H9 (cell line): ENCODE results near the gene SPRR2B. TPM values are rescaled to one million over a fixed set of nuclear protein-coding genes. Genes with fewer than 3 reads are reported as not detected.

Source experiments
- DNase-seq: peaks from one replicate; pipeline ENCODE4 v3.0.0-alpha.2; 2017
- H2AFZ ChIP-seq: one replicate; pipeline ENCODE4 v1.6.1; 2013; ENCODE audit warnings: mild to moderate bottlenecking, low read length, control low read depth, moderate library complexity
- H2AK5ac ChIP-seq: 2 replicates; pipeline ENCODE4 v1.6.1; 2013; ENCODE audit warnings: low read length, control low read depth, mixed read lengths; ENCODE audit not compliant: insufficient read length
- H2BK120ac ChIP-seq: one replicate; pipeline ENCODE4 v1.6.1; 2013; ENCODE audit warnings: low read depth, mild to moderate bottlenecking, low read length, control low read depth, inconsistent platforms; ENCODE audit not compliant: poor library complexity, severe bottlenecking
- H2BK12ac ChIP-seq: 2 replicates; pipeline ENCODE4 v1.6.1; 2013; ENCODE audit warnings: low read length, control low read depth, mixed read lengths, low read depth; ENCODE audit not compliant: insufficient read length
- H2BK15ac ChIP-seq: 2 replicates; pipeline ENCODE4 v1.6.1; 2013; ENCODE audit warnings: low read depth, low read length, control low read depth
- H2BK20ac ChIP-seq: one replicate; pipeline ENCODE4 v1.6.1; 2013; ENCODE audit warnings: low read depth, mild to moderate bottlenecking, low read length, control low read depth, inconsistent platforms; ENCODE audit not compliant: poor library complexity, severe bottlenecking
- H2BK5ac ChIP-seq: 2 replicates; pipeline ENCODE4 v1.6.1; 2013; ENCODE audit warnings: low read length, control low read depth, mixed read lengths; ENCODE audit not compliant: insufficient read length
- H3K14ac ChIP-seq: 2 replicates; pipeline ENCODE4 v1.6.1; 2013; ENCODE audit warnings: low read length, control low read depth; ENCODE audit not compliant: insufficient read depth
- H3K18ac ChIP-seq: 2 replicates; pipeline ENCODE4 v1.6.1; 2013; ENCODE audit warnings: low read depth, mild to moderate bottlenecking, mixed read lengths, low read length, control low read depth; ENCODE audit not compliant: insufficient read length
- H3K23ac ChIP-seq: 2 replicates; pipeline ENCODE4 v1.6.1; 2013; ENCODE audit warnings: low read length, control low read depth, mixed read lengths, low read depth; ENCODE audit not compliant: insufficient read length
- H3K23me2 ChIP-seq: 2 replicates; pipeline ENCODE4 v1.6.1; 2013; ENCODE audit warnings: low read depth, mild to moderate bottlenecking, mixed read lengths, low read length, control low read depth; ENCODE audit not compliant: insufficient read length, poor library complexity, severe bottlenecking
- H3K27ac ChIP-seq: 2 replicates; pipeline ENCODE4 v1.5.1; 2013; ENCODE audit warnings: low read length, control low read depth, mixed read lengths, low read depth; ENCODE audit not compliant: insufficient read length
- H3K27me3 ChIP-seq: 2 replicates; pipeline ENCODE4 v1.6.1; 2013; ENCODE audit warnings: low read length, control low read depth, inconsistent platforms; ENCODE audit not compliant: insufficient read depth
- H3K4ac ChIP-seq: 2 replicates; pipeline ENCODE4 v1.6.1; 2013; ENCODE audit warnings: low read depth, mild to moderate bottlenecking, control low read depth, inconsistent platforms, low read length, moderate library complexity
- H3K4me1 ChIP-seq: 2 replicates; pipeline ENCODE4 v1.6.1; 2013; ENCODE audit warnings: low read length, control low read depth, inconsistent platforms; ENCODE audit not compliant: insufficient read depth
- H3K4me2 ChIP-seq: 2 replicates; pipeline ENCODE4 v1.6.1; 2013; ENCODE audit warnings: low read length, control low read depth, mixed read lengths; ENCODE audit not compliant: insufficient read length, insufficient read depth
- H3K56ac ChIP-seq: 2 replicates; pipeline ENCODE4 v1.6.1; 2013; ENCODE audit warnings: low read depth, mild to moderate bottlenecking, mixed read lengths, low read length, control low read depth; ENCODE audit not compliant: insufficient read length
- H3K79me1 ChIP-seq: 2 replicates; pipeline ENCODE4 v1.6.1; 2013; ENCODE audit warnings: low read depth, mild to moderate bottlenecking, moderate library complexity, low read length, control low read depth, inconsistent platforms; ENCODE audit not compliant: insufficient read depth, poor library complexity, severe bottlenecking
- H3K79me2 ChIP-seq: 2 replicates; pipeline ENCODE4 v1.6.1; 2013; ENCODE audit warnings: low read length, control low read depth, inconsistent platforms; ENCODE audit not compliant: insufficient read depth
- H3K9ac ChIP-seq: 2 replicates; pipeline ENCODE4 v1.6.1; 2013; ENCODE audit warnings: low read length, control low read depth, mixed read lengths; ENCODE audit not compliant: insufficient read length; ENCODE audit errors: extremely low read depth
- H3K9me3 ChIP-seq: one replicate; pipeline ENCODE4 v1.6.1; 2013; ENCODE audit warnings: low read depth, low read length, inconsistent platforms; ENCODE audit not compliant: control insufficient read depth
- H3T11ph ChIP-seq: one replicate; pipeline ENCODE4 v1.6.1; 2013; ENCODE audit warnings: mild to moderate bottlenecking, low read length, control low read depth, inconsistent platforms
- H4K20me1 ChIP-seq: one replicate; pipeline ENCODE4 v1.6.1; 2013; ENCODE audit not compliant: control insufficient read depth, insufficient read length, insufficient read depth
- H4K5ac ChIP-seq: 2 replicates; pipeline ENCODE4 v1.6.1; 2013; ENCODE audit warnings: low read depth, mild to moderate bottlenecking, mixed read lengths, low read length, control low read depth; ENCODE audit not compliant: insufficient read length
- H4K8ac ChIP-seq: replicated peaks from 2 replicates; pipeline ENCODE4 v1.6.1; 2013; ENCODE audit warnings: low read length, control low read depth, mixed read lengths, low read depth; ENCODE audit not compliant: insufficient read length
- H4K91ac ChIP-seq: 2 replicates; pipeline ENCODE4 v1.6.1; 2013; ENCODE audit warnings: low read depth, mild to moderate bottlenecking, moderate library complexity, mixed read lengths, low read length, control low read depth; ENCODE audit not compliant: insufficient read length
- H3K27ac Mint-ChIP-seq, 3 experiments: 2 replicates in 2 of 3; 3 replicates in 1 of 3; pipeline ENCODE4 v1.8.0; 2020 to 2021; ENCODE audit warnings: mixed read lengths in 3 of 3, mild to moderate bottlenecking in 1 of 3, moderate library complexity in 1 of 3
- H3K27me3 Mint-ChIP-seq: 2 replicates; pipeline ENCODE4 v1.8.0; 2021; ENCODE audit warnings: low read depth, mild to moderate bottlenecking, moderate library complexity, mixed read lengths
- H3K36me3 Mint-ChIP-seq, 3 experiments: 2 replicates in 2 of 3; 3 replicates in 1 of 3; pipeline ENCODE4 v1.8.0; 2020 to 2021; ENCODE audit warnings: low read depth in 3 of 3, mixed read lengths in 3 of 3; ENCODE audit not compliant: insufficient read depth in 1 of 3
- H3K4me1 Mint-ChIP-seq, 2 experiments: 2 replicates each; pipeline ENCODE4 v1.8.0; 2020; ENCODE audit warnings: mixed read lengths in 2 of 2
- H3K4me3 Mint-ChIP-seq, 2 experiments: 2 replicates in 1 of 2; 3 replicates in 1 of 2; pipeline ENCODE4 v1.8.0; 2020 to 2021; ENCODE audit warnings: mild to moderate bottlenecking in 2 of 2, mixed read lengths in 2 of 2, moderate library complexity in 1 of 2
- H3K9me3 Mint-ChIP-seq, 2 experiments: 2 replicates in 1 of 2; 3 replicates in 1 of 2; pipeline ENCODE4 v1.8.0; 2020; ENCODE audit warnings: mild to moderate bottlenecking in 2 of 2, mixed read lengths in 2 of 2, moderate library complexity in 1 of 2
- WGBS: extraction: QIAGEN DNeasy Blood & Tissue Kit; methylation state at CpG from one replicate; pipeline ENCODE4 v1.1.7; 2013; ENCODE audit warnings: missing lambda C conversion rate, low lambda C conversion rate, mixed read lengths; ENCODE audit not compliant: insufficient read length; ENCODE audit errors: extremely low coverage; 5-methylcytosine and 5-hydroxymethylcytosine counted together
- total RNA-seq: library from RNA; stranded (reverse); gene quantifications from 2 replicates; pipeline ENCODE4 v1.2.1, GENCODE V29; 2021
- TF ChIP-seq, protein P1 (sequence below): fragments of 200-600 bp; sonication (generic); conservative IDR thresholded peaks from 3 replicates; pipeline ENCODE4 v1.8.0; 2021; ENCODE audit warnings: antibody characterized with exemption, mild to moderate bottlenecking

SPRR2B gene
- total RNA-seq, 1 experiment from 2014 or later = not detected

DNA sequence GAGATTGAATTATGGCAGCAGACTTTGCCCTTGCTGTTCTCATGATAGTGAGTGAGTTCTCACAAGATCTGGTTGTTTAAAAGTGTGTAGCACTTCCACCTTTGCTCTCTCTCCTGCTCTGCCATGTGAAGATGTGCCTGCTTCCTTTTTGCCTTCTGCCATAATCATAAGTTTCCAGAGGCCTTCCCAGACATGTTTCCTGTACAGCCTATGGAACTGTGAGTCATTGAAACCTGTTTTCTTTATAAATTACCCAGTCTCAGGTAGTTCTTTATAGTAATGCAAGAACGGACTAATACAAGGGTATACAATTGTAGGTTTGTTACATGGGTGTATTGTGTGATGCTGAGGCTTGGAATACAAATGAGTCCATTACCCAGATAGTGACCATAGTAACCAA is 36.2 kb downstream of the SPRR2B start:
- TF ChIP-seq, protein P1, sequence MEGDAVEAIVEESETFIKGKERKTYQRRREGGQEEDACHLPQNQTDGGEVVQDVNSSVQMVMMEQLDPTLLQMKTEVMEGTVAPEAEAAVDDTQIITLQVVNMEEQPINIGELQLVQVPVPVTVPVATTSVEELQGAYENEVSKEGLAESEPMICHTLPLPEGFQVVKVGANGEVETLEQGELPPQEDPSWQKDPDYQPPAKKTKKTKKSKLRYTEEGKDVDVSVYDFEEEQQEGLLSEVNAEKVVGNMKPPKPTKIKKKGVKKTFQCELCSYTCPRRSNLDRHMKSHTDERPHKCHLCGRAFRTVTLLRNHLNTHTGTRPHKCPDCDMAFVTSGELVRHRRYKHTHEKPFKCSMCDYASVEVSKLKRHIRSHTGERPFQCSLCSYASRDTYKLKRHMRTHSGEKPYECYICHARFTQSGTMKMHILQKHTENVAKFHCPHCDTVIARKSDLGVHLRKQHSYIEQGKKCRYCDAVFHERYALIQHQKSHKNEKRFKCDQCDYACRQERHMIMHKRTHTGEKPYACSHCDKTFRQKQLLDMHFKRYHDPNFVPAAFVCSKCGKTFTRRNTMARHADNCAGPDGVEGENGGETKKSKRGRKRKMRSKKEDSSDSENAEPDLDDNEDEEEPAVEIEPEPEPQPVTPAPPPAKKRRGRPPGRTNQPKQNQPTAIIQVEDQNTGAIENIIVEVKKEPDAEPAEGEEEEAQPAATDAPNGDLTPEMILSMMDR = no peak
- WGBS = no CpG with 5 or more reads among the region's 1 CpG
- no peak overlapping the region for H3K27ac Mint-ChIP-seq

More for the DNA sequence above, 36.2 kb downstream of the SPRR2B start:
- no peak overlapping the region for H3K27ac ChIP-seq
- H2BK12ac ChIP-seq = no peak overlapping the region
- H3K14ac ChIP-seq = no peak overlapping the region
- H4K8ac ChIP-seq = no peak overlapping the region
- no peak overlapping the region for H3K18ac ChIP-seq
- no peak overlapping the region for H2AFZ ChIP-seq
- no peak overlapping the region for H3K23ac ChIP-seq
- H3K79me1 ChIP-seq = no peaks in the 10 kb centered on the region
- H4K5ac ChIP-seq = no peak overlapping the region
- peaks cover 3% of the 10 kb centered on the region; the same call in 1 of the 2 replicates for H3K4me1 ChIP-seq
- H2BK5ac ChIP-seq = no peak overlapping the region
- H3K27me3 ChIP-seq = no peaks in the 10 kb centered on the region
- H3T11ph ChIP-seq = no peak overlapping the region
- no peak overlapping the region for H2AK5ac ChIP-seq
- no peaks in the 10 kb centered on the region for H3K27me3 Mint-ChIP-seq
- H3K9ac ChIP-seq = no peak overlapping the region
- H2BK120ac ChIP-seq = no peak overlapping the region
- H2BK20ac ChIP-seq = no peak overlapping the region
- no peak for DNase-seq
- no peaks in the 10 kb centered on the region for H3K9me3 ChIP-seq
- H3K4me2 ChIP-seq = no peak overlapping the region
- no peak overlapping the region for H3K4ac ChIP-seq
- no peak overlapping the region for H3K56ac ChIP-seq
- H3K4me3 Mint-ChIP-seq = no peak overlapping the region
- H3K23me2 ChIP-seq = no peaks in the 10 kb centered on the region
- H4K91ac ChIP-seq = no peak overlapping the region
- H3K9me3 Mint-ChIP-seq = no peaks in the 10 kb centered on the region
- H3K36me3 Mint-ChIP-seq = no peaks in the 10 kb centered on the region
- no peaks in the 10 kb centered on the region for H4K20me1 ChIP-seq
- H2BK15ac ChIP-seq = no peak overlapping the region
- no peaks in the 10 kb centered on the region for H3K79me2 ChIP-seq
- peaks cover 6 to 7% of the 10 kb centered on the region in 2 experiments for H3K4me1 Mint-ChIP-seq
